Left kidney (tissue), 2 donors: ENCODE measurements around the gene HDAC7. TPM values are rescaled to one million over a fixed set of nuclear protein-coding genes. Genes with fewer than 3 reads are reported as not detected.
"Not testable (repeated sequence)": the region's sequence is repeated elsewhere in the genome, so short reads cannot be mapped to it uniquely, and the experiment has no call there.

ENCODE experiments used
- DNase-seq: peaks from one replicate; pipeline ENCODE4 v3.0.0-alpha.2; 2013
- polyA plus RNA-seq: library from polyadenylated mRNA; unstranded; fragments of 120-200 nt; gene quantifications from one replicate; pipeline ENCODE4 v1.2.1, GENCODE V29; 2013; ENCODE audit not compliant: insufficient read length

Gene HDAC7
- polyA plus RNA-seq, 1 donor: 80.9 TPM

DNA sequence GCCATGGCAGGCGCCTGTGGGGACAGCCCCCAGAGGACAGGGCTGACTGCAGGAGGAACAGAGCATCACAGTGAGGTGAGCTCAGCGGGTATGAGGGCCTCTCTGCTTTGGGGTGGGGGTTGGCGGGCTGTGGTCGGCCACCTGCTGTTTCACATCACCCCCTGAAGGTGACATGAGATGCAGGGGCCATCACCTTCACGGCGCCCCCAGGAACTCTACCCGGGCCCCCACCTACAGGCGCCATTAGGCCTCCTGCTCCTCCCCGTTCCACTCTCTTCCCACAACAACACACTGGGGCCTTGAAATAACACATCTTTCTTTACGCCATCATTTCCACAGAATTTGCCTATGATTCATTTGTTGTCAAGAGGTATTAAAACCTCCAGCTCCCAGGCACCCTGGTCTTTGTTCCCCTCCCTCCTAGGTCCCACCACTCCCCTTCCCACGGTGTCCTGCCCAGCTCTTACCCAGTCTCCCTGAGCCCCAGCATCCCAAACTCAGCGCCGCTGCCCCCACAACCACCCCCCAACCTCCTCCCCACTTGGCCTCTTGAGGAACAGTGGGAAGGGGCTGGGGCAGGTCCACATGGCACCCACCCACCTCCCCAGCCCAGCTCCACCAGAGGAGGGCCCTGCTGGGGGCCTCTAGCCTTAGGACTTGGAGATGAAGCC, 12.7 kb upstream of the HDAC7 start:
- no peak for DNase-seq

DNA sequence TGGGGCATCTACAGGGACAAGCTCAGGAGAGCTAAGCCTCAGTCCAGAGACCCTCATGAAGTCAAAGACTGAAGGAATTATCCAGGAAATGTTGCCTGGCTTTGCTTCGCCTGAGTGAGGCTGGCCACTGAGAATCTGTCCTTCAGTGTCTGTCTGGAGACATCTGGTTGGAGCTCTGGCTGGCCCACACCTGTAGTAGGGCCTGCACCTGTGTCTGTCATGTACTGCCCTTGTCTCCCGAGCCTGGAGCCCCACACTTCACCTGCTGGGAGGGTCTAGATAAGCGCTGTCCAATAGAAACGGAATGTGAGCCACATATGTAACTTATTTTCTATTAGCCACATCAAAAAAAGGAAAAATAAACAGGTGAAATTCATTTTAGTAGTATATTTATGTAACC, 9.9 kb upstream of the HDAC7 start:
- DNase-seq: no peak

GRCh38 chr12:47828976-47829482, 9.3 kb upstream of the HDAC7 start:
- peak; percentile 74 for DNase-seq

DNA sequence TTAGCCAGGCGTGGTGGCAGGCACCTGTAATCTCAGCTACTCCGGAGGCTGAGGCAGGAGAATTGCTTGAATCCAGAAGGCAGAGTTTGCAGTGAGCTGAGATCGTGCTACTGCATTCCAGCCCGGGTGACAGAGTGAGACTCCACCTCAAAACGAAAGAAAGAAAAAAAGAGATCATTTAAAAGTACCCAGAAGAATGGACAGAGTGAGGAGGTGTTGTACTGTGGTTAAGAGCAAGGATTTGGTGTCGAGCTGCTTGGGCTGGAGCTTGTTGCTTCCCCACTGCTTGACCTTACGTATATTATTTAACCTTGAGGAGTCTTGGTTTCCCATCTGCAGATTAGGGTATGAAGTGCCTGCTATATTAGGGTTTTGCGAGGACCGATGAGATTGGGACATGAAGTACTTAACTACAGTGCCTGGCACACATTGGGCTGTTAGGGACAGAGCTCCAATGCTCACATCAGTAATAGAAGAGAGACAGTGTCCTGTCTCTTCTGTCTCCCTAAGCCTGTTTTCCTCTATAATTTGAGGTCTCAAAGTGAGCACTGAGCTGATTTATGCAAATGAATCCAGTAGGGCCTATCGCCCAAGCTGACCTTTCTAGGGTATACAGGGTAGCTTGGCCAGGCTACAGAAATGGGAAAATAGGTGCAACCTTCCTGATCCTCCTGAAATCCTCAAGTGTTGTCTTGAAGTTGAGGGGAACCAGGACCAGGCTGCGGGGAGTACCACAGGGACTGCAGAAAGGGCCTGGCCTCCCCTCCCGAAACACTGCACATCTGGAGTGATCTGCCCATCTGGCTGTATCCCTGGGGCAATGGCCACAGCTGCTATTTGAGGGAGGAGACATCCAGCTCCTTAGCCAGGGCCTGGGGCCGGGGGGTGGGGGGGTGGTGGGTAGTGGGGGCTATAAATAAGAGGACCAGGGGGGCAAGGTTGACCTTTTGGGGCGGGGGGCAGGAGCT, 8.6 kb upstream of the HDAC7 start:
- no peak for DNase-seq

DNA sequence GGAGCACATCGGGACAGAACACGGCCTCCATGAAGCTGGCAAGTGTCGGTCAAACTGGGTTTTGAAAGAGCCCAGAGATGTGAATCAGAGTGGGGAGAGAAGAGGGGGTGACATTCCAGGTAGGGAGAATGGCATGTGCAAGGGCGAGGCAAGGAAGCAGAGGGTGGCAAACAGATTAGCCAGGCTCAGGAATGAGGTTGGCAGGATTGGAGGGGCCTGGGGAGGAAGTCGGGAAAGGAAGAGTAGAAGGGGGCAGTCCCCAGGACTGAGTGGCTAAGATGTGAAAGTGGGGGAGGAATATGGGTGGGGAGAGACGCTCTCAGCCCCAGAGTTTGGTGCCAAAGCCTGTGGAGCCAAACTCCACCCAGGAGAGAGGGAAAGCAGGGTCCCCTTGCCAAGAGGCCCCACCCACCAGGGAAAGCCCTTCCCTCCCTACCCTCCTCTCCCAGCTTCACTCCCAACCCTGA, 5.5 kb upstream of the HDAC7 start:
- no peak for DNase-seq

DNA sequence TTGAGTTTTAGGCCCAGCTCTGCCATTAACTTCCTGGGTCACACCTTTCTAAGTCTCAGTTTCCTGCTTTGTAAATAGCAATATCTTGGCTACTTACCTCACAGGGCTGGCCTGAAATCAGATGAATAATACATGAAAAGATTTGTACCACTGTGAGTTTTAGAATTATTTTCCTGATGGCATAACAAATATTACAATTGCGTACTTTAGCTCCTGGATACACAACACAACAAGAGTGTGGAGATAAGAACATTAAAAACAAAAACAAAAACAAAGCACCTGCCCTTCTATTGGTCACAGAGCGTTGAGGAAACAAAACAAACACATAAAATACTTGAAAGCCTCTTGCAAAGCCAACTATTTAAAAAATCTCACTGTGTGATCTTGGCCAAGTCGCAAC, 4.9 kb upstream of the HDAC7 start:
- DNase-seq: no peak

DNA sequence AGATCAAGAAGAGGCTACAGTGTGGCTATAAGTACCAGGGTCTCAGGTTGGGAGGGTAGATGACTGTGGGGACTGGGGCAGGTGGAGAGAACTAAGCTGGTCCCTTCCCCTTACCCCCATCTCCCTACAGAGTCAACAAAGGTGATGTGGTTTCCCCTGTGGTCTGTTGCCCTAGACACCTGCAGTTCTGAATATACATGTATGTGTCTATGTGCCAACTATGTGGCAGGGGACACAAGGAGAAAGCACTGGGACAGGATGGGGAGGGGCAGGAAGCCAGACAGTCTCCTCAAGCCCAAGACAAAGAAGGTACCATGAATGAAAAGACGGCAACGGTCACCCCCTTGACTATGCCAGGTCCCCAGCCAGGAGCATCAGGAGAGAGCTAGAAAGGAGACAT, 4.5 kb upstream of the HDAC7 start:
- DNase-seq: no peak

DNA sequence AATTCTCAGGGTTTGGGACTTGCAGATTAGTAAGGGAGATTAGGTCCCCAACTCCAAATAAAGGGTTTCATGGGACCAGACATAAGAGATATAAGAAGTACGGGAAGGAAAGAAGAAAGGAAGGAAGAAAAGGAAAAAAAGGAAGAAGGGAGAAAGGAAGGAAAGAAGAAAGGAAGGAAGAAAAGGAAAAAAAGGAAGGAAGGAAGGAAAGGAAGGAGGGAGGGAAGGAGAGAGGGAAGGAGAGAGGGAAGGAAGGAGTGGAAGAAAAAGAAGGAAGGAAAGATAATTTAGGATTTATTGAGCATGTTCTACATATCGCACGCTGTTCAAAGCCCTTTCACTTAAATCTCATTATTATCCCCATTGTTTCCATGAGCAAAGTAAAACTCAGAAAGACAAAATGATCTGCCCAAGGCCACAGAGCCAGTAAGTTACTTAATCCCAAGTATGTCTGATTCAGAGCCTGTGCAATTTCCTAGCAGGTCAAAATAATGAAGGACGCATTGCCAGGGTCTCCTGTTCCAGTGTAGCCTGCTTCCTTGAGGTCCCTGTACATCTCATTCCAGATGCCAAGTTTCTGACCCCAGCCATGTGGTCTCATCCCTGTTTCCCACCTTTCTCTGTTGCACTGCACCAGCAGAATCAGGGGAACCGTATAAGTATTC, 3.9 kb upstream of the HDAC7 start:
- no peak for DNase-seq

- DNase-seq: no peak
Observed at GRCh38 chr12:47822863-47823262, 3.2 kb upstream of the HDAC7 start.

- no peak for DNase-seq
Observed at GRCh38 chr12:47822401-47822800, 2.7 kb upstream of the HDAC7 start.

- no peak for DNase-seq
Observed at GRCh38 chr12:47821346-47821706, 1.6 kb upstream of the HDAC7 start.

GRCh38 chr12:47820631-47821345, 1.1 kb upstream of the HDAC7 start:
- peak; percentile 91 for DNase-seq

DNA sequence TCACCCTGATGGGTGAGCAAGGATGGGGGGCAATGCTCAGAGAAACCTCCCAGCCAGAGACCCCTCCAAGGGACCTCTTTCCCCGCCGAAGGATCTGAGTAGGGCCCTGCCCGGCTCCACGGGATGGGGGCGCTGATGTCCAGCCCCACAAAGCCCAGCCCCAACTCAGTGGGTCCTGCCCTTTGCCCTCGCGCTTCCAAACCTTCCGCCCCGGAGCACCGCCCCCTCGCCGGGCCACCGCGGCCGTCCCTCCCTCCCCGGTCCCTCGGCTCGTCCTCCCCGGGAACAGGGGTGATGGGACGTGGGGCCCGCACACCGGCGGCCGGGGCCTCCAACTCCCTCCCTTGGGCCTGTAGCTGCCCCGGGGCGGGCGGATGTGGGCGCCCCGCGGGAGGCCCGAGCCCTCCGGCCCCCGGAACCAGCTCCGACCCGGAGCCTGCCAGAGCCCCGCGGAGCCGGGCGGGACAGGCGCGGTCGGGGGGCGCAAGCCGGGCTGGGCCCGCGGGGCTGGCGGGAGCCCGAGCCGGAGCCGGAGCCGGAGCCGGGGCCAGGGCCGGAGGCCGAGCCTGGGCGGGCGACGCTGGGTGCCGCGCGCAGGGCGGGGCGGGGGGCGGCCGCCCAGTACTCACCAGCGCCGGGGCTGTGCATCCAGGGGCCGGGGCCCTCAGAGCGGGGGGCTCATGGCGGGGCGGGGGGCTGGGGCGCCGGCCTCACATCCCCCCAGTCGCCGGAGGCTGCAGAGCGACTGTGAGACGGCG, 386 bp downstream of the HDAC7 start:
- DNase-seq: no peak

GRCh38 chr12:47818467-47819137, 1.1 kb downstream of the HDAC7 start:
- no peak for DNase-seq

DNA sequence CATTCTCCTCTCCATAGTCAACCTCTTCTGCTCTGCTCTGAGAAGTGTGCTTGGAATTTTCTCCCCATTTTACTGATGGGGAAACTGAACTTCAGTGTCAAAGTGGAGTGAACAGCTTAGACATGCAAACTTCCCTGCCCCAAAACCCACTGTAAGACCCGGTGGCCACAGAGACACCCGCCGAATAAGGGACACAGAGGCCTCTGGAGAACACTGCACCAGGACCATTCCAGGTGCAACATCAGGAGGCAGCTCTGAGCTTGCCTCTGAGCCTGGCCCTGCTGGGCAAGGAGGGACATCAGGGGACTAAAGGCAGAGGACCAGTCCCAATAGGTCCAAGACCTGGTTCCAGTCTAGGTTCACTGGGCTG, 1.7 kb downstream of the HDAC7 start:
- no peak for DNase-seq

GRCh38 chr12:47817272-47818006, 2.3 kb downstream of the HDAC7 start:
- DNase-seq: no peak

GRCh38 chr12:47816403-47817271, 3.1 kb downstream of the HDAC7 start:
- DNase-seq: no peak

GRCh38 chr12:47815447-47815846, 4.3 kb downstream of the HDAC7 start:
- not testable (repeated sequence) for DNase-seq
